Right cardiac atrium (tissue), 5 donors: ENCODE data around the gene CLK3. TPM values are rescaled to one million over a fixed set of nuclear protein-coding genes. Genes with fewer than 3 reads are reported as not detected.
"Not testable (repeated sequence)": the region's sequence is repeated elsewhere in the genome, so short reads cannot be mapped to it uniquely, and the experiment has no call there.

Source experiments
- ATAC-seq, 2 donors: fragments of 200-7000 bp; cut with Tn5 transposase; one replicate each; pipeline versions ENCODE4 v1.8.0 to v1.9.1; 2020; ENCODE audit warnings: moderate library complexity in 2 of 2, mild to moderate bottlenecking in 1 of 2
- DNase-seq, 3 donors: peaks; one replicate each; pipeline ENCODE4 v3.0.0-alpha.2; 2020
- H3K27ac ChIP-seq: one replicate; pipeline ENCODE4 v1.5.1; 2013; ENCODE audit warnings: mild to moderate bottlenecking, low read length, control low read depth, moderate library complexity
- H3K27me3 ChIP-seq: one replicate; pipeline ENCODE4 v1.6.1; 2013; ENCODE audit not compliant: control insufficient read depth, insufficient read depth
- H3K4me1 ChIP-seq: one replicate; pipeline ENCODE4 v1.6.1; 2013; ENCODE audit warnings: low read length; ENCODE audit not compliant: control insufficient read depth, insufficient read depth
- H3K4me3 ChIP-seq: one replicate; pipeline ENCODE4 v1.5.1; 2013; ENCODE audit warnings: low read length, control low read depth
- H3K9me3 ChIP-seq: one replicate; pipeline ENCODE4 v1.6.1; 2013; ENCODE audit warnings: low read length; ENCODE audit not compliant: control insufficient read depth
- WGBS: extraction: QIAGEN DNeasy Blood & Tissue Kit; methylation state at CpG from one replicate; pipeline ENCODE4 v1.1.7; 2013; 5-methylcytosine and 5-hydroxymethylcytosine counted together
- intact Hi-C, 4 donors: fragments of 100-400 bp; cut with DNase I; formaldehyde crosslinking; loops; one replicate each; pipeline versions ENCODE4 v1.11.0 to v1.14.0; 2022 to 2023
- polyA plus RNA-seq: library from polyadenylated mRNA; stranded (reverse); fragments of 200-250 nt; gene quantifications from one replicate; pipeline ENCODE4 v1.2.3, GENCODE V29; 2013
- total RNA-seq, 4 donors: library from RNA; stranded (reverse); fragmentation: NEBNext Ultra II Directional; extraction: Animal tissue kit (Norgen Biotek cat#: 25700); gene quantifications; one replicate each; pipeline ENCODE4 v1.2.1, GENCODE V29; 2021
- donor health status: healthy with polysubstance abuse.
- donor health status: DM: no; HTN: yes; CAD: no.
- donor health status: DM: no; HTN: no; CAD: no.
- donor health status: DM: no; HTN: yes; CAD: no; lungs with severe emphysema.
- donor health status: DM: yes; HTN: yes; CAD: no.

Gene CLK3
- total and polyA plus RNA-seq, 5 donors = 40.0 to 65.1 (median 51.4) TPM

DNA sequence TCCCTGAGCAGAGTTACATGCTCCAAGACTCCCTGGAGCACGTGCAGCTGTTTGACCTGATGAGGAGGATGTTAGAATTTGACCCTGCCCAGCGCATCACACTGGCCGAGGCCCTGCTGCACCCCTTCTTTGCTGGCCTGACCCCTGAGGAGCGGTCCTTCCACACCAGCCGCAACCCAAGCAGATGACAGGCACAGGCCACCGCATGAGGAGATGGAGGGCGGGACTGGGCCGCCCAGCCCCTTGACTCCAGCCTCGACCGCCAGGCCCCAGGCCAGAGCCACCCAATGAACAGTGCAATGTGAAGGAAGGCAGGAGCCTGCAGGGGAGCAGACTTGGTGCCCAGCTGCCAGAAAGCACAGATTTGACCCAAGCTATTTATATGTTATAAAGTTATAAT lies 14.1 kb downstream of the CLK3 start:
- H3K9me3 ChIP-seq, H3K27ac ChIP-seq, H3K4me3 ChIP-seq, H3K27me3 ChIP-seq, H3K4me1 ChIP-seq, ATAC-seq: not testable (repeated sequence)
- intact Hi-C loops = loop anchor here (5.0 to 10.0 kb wide), 5 partner anchors 138 to 325 kb away; partner anchors contain the start of gene RPP25 (in 1 of the 4)
- WGBS = 75% methylated on average over 10 of the region's 10 CpGs
- DNase-seq = peak in 1 of 3 donors; percentile 42

DNA sequence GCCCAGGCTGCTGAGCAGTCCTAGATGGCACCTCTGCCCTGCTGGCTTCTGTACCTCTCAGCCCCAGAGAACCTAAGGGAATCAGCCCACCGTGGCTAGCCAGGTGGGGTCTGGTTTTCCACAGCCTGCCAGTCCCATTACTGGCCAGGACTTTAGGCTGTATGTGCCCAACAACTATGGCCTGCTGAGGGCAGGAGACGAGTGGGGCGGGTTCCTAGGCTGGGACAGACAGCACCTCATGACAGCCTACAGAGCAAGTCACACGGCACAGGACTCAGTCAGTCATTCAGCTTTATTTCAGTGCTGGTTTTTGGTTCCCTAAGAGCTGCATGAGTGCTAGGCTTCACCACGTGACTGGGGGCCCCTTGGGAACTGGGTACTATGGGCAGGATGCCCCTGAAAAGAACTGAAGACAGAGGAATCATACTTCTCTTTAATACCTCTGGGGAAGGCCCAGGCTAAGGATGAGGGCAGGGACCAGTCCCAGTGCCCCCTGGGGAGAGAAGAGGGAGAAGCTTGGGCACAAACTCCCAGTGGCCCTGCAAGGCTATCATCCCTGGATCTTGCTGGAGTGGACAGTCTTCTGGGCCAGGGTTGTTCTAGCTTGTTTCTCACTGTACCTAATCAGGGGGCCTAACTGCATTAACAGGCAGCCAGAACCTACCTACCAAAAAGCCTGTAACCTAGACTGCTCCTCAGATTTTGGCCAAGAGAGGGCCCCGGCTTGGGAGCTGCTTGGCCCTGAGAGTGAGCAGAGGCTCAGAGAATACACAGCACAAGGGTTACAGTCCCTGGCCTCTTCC lies 14.8 kb downstream of the CLK3 start:
- DNase-seq (peak in 1 of 3 donors; percentile 62), ATAC-seq (no peak)
- H3K9me3 ChIP-seq = no peaks in the 10 kb centered on the region
- intact Hi-C loops = loop anchor here in 3 of 4 donors (5.0 to 10.0 kb wide), 5 partner anchors 137 to 324 kb away; partner anchors contain the start of gene RPP25 (in 1 of the 3)
- H3K4me3 ChIP-seq = no peak overlapping the region
- 64% methylated on average over 6 of the region's 6 CpGs for WGBS
- H3K27me3 ChIP-seq = no peaks in the 10 kb centered on the region
- no peaks in the 10 kb centered on the region for H3K4me1 ChIP-seq
- H3K27ac ChIP-seq = no peak overlapping the region

DNA sequence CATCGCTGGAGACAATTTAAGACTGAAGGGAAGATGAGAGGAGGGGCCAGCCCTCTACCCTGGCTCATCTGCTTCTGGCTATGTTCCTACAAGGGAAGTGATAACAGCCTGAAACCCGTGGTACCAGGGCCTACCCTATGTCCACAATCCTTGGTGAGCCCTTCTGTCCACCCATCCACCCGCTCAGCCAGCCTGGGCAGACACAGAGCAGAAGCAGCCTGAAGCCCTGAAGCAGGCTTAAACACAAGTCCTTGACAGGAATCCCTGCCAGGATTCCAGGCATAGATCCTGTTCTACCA lies 15.4 kb downstream of the CLK3 start:
- Histone ChIP-seq H3K27me3 (no peaks in the 10 kb centered on the region), H3K9me3 (no peaks in the 10 kb centered on the region), H3K4me3 (no peak overlapping the region), H3K4me1 (no peaks in the 10 kb centered on the region), H3K27ac (no peak overlapping the region)
- no peak for ATAC-seq
- DNase-seq = peak in 1 of 3 donors; percentile 25
- 58% methylated on average over 3 of the region's 3 CpGs for WGBS
- intact Hi-C loops = loop anchor here in 3 of 4 donors (5.0 to 10.0 kb wide), 5 partner anchors 136 to 324 kb away; partner anchors contain the start of gene RPP25 (in 1 of the 3)

GRCh38 chr15:74631408-74631807 lies 15.8 kb downstream of the CLK3 start:
- intact Hi-C loops = loop anchor here in 3 of 4 donors (5.0 to 10.0 kb wide), 5 partner anchors 136 to 323 kb away; partner anchors contain the start of gene RPP25 (in 1 of the 3)

GRCh38 chr15:74631935-74632560 lies 16.4 kb downstream of the CLK3 start:
- WGBS = 66% methylated on average over 8 of the region's 8 CpGs
- H3K4me1 ChIP-seq = no peaks in the 10 kb centered on the region
- intact Hi-C loops = loop anchor here in 3 of 4 donors (5.0 to 10.0 kb wide), 5 partner anchors 135 to 323 kb away; partner anchors contain the start of gene RPP25 (in 1 of the 3)
- H3K27me3 ChIP-seq = no peaks in the 10 kb centered on the region
- no peak overlapping the region for H3K27ac ChIP-seq
- ATAC-seq (peak; percentile 32 to 49), DNase-seq (peak; percentile 66 to 88 (median 83))
- no peaks in the 10 kb centered on the region for H3K9me3 ChIP-seq
- no peak overlapping the region for H3K4me3 ChIP-seq

More at GRCh38 chr15:74631408-74631807, 15.8 kb downstream of the CLK3 start:
- H3K4me3 ChIP-seq = no peak overlapping the region
- DNase-seq (peak in 1 of 3 donors; percentile 59), ATAC-seq (no peak)
- H3K4me1 ChIP-seq = no peaks in the 10 kb centered on the region
- H3K9me3 ChIP-seq = no peaks in the 10 kb centered on the region
- no peaks in the 10 kb centered on the region for H3K27me3 ChIP-seq
- no peak overlapping the region for H3K27ac ChIP-seq
- WGBS = 61% methylated on average over 3 of the region's 3 CpGs

GRCh38 chr15:74632601-74633000 lies 17.0 kb downstream of the CLK3 start:
- no peaks in the 10 kb centered on the region for H3K4me1 ChIP-seq
- ATAC-seq (no peak), DNase-seq (peak in 1 of 3 donors; percentile 21)
- intact Hi-C loops = loop anchor here in 3 of 4 donors (5.0 to 10.0 kb wide), 5 partner anchors 135 to 322 kb away; partner anchors contain the start of gene RPP25 (in 1 of the 3)
- no peak overlapping the region for H3K4me3 ChIP-seq
- 84% methylated on average over 9 of the region's 9 CpGs for WGBS
- H3K9me3 ChIP-seq = no peaks in the 10 kb centered on the region
- no peak overlapping the region for H3K27ac ChIP-seq
- H3K27me3 ChIP-seq = no peaks in the 10 kb centered on the region

- intact Hi-C loops = loop anchor here (2.0 to 10.0 kb wide), 6 partner anchors 134 to 321 kb away; partner anchors contain the start of gene RPP25 (in 1 of the 4)
- no peaks in the 10 kb centered on the region for H3K4me1 ChIP-seq
- DNase-seq = no peak
- 64% methylated on average over 2 of the region's 2 CpGs for WGBS
- ATAC-seq = no peak
- no peaks in the 10 kb centered on the region for H3K27me3 ChIP-seq
- no peaks in the 10 kb centered on the region for H3K9me3 ChIP-seq
- H3K4me3 ChIP-seq = no peak overlapping the region
- no peak overlapping the region for H3K27ac ChIP-seq
Measured at GRCh38 chr15:74633781-74634180, 18.1 kb downstream of the CLK3 start.

- DNase-seq (peak; percentile 55 to 79 (median 75)), ATAC-seq (peak; percentile 58 to 72)
- no peaks in the 10 kb centered on the region for H3K27me3 ChIP-seq
- no peak overlapping the region for H3K27ac ChIP-seq
- intact Hi-C loops = loop anchor here (2.0 to 10.0 kb wide), 5 partner anchors 132 to 320 kb away; partner anchors contain the start of gene RPP25 (in 1 of the 4)
- WGBS = 25% methylated on average over 5 of the region's 5 CpGs
- no peaks in the 10 kb centered on the region for H3K4me1 ChIP-seq
- H3K4me3 ChIP-seq = no peak overlapping the region
- no peaks in the 10 kb centered on the region for H3K9me3 ChIP-seq
Measured at GRCh38 chr15:74635228-74635627, 19.6 kb downstream of the CLK3 start.

GRCh38 chr15:74636984-74637383 lies 21.3 kb downstream of the CLK3 start:
- ATAC-seq (no peak), DNase-seq (no peak)
- no peaks in the 10 kb centered on the region for H3K9me3 ChIP-seq
- no peak overlapping the region for H3K27ac ChIP-seq
- WGBS = 78% methylated on average over 1 of the region's 1 CpG
- no peaks in the 10 kb centered on the region for H3K27me3 ChIP-seq
- intact Hi-C loops = loop anchor here in 2 of 4 donors (5.0 to 10.0 kb wide), 4 partner anchors 130 to 318 kb away; partner anchors contain the start of gene RPP25 (in 1 of the 2)
- peaks cover 3% of the 10 kb centered on the region for H3K4me1 ChIP-seq
- H3K4me3 ChIP-seq = no peak overlapping the region

- intact Hi-C loops = loop anchor here in 1 of 4 donors (5.0 kb wide), 1 partner anchor 311 kb away; no protein-coding TSS in a partner anchor
Measured at GRCh38 chr15:74641151-74641550, 25.5 kb downstream of the CLK3 start.

More at GRCh38 chr15:74641151-74641550, 25.5 kb downstream of the CLK3 start:
- Histone ChIP-seq H3K27ac (no peak overlapping the region), H3K9me3 (no peaks in the 10 kb centered on the region), H3K4me1 (peaks cover 13% of the 10 kb centered on the region), H3K27me3 (no peaks in the 10 kb centered on the region), H3K4me3 (no peak overlapping the region)
- no peak for ATAC-seq
- DNase-seq = no peak
- WGBS = 64% methylated on average over 1 of the region's 1 CpG
